SKM-1 treated with dmso at 0.1 percent for 144 hours (cell line): ENCODE results near the gene ADCYAP1.

ENCODE experiments used
- DNase-seq: peaks from one replicate; lab custom pipeline; 2025; ENCODE audit not compliant: unreplicated experiment; lab: John Stamatoyannopoulos, UW

Gene ADCYAP1

DNA sequence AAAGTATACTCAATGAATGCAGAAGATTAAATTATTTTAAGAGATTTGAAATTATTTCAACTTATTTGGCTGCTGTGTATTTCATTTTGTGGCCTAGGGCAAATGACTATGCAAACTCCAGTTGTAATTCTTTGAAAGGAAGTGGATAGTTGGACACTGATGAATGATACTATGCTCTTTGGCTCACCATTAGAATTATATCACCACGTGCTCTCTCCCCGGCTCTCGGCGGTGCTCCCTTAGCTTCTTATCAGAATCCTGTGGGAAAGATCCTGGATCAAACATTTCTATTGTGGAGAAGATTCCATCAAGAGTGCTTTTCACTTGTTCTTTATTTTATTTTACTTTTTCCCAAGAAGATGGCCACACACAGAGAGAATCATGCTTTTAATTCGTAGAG, 55.2 kb downstream of the ADCYAP1 start:
- DNase-seq: no peak
